ENCODE results near the gene CDH4. TPM values are rescaled to one million over a fixed set of nuclear protein-coding genes. Genes with fewer than 3 reads are reported as not detected.
"Not testable (repeated sequence)": the region's sequence is repeated elsewhere in the genome, so short reads cannot be mapped to it uniquely, and the experiment has no call there.

Gene CDH4
- total RNA-seq, 1 donor from 2014 or later, result under 0.01 TPM

GRCh38 chr20:61854538-61854937, 602.5 kb downstream of the CDH4 start:
- not testable (repeated sequence) for DNase-seq (ENCODE audit: low read depth in 2 of 2)

- no peak for DNase-seq (ENCODE audit: low read depth in 2 of 2)
Measured at GRCh38 chr20:61855286-61855685, 603.2 kb downstream of the CDH4 start.

- DNase-seq (ENCODE audit: low read depth in 2 of 2), result no peak
Measured at GRCh38 chr20:61856626-61857413, 604.8 kb downstream of the CDH4 start.

GRCh38 chr20:61857414-61857775, 605.3 kb downstream of the CDH4 start:
- no peak for DNase-seq (ENCODE audit: low read depth in 2 of 2)

- no peak for DNase-seq (ENCODE audit: low read depth in 2 of 2)
Measured at GRCh38 chr20:61857884-61858283, 605.8 kb downstream of the CDH4 start.

- DNase-seq (ENCODE audit: low read depth in 2 of 2), result no peak
Measured at GRCh38 chr20:61859767-61860166, 607.7 kb downstream of the CDH4 start.

- no peak for DNase-seq (ENCODE audit: low read depth in 2 of 2)
Measured at GRCh38 chr20:61860260-61860987, 608.4 kb downstream of the CDH4 start.

GRCh38 chr20:61861054-61861841, 609.2 kb downstream of the CDH4 start:
- no peak for DNase-seq (ENCODE audit: low read depth in 2 of 2)

GRCh38 chr20:61861858-61862257, 609.8 kb downstream of the CDH4 start:
- DNase-seq (ENCODE audit: low read depth in 2 of 2), result no peak

- no peak for DNase-seq (ENCODE audit: low read depth in 2 of 2)
Measured at GRCh38 chr20:61862881-61863280, 610.8 kb downstream of the CDH4 start.

- DNase-seq (ENCODE audit: low read depth in 2 of 2), result no peak
Measured at GRCh38 chr20:61864481-61864880, 612.4 kb downstream of the CDH4 start.

GRCh38 chr20:61865353-61865752, 613.3 kb downstream of the CDH4 start:
- DNase-seq (ENCODE audit: low read depth in 2 of 2), result no peak

- DNase-seq (ENCODE audit: low read depth in 2 of 2), result no peak
Measured at GRCh38 chr20:61866165-61866564, 614.1 kb downstream of the CDH4 start.

GRCh38 chr20:61868006-61868405, 615.9 kb downstream of the CDH4 start:
- no peak for DNase-seq (ENCODE audit: low read depth in 2 of 2)

GRCh38 chr20:61868466-61869090, 616.5 kb downstream of the CDH4 start:
- no peak for DNase-seq (ENCODE audit: low read depth in 2 of 2)

- DNase-seq (ENCODE audit: low read depth in 2 of 2), result no peak
Measured at GRCh38 chr20:61869750-61870507, 617.9 kb downstream of the CDH4 start.

GRCh38 chr20:61871160-61871559, 619.1 kb downstream of the CDH4 start:
- no peak for DNase-seq (ENCODE audit: low read depth in 2 of 2)

- no peak for DNase-seq (ENCODE audit: low read depth in 2 of 2)
Measured at GRCh38 chr20:61871913-61872312, 619.9 kb downstream of the CDH4 start.

GRCh38 chr20:61872371-61872900, 620.4 kb downstream of the CDH4 start:
- no peak for DNase-seq (ENCODE audit: low read depth in 2 of 2)

GRCh38 chr20:61873651-61874420, 621.8 kb downstream of the CDH4 start:
- DNase-seq (ENCODE audit: low read depth in 2 of 2), result no peak
